GM18499 (cell line): ENCODE data around the gene CEP164.
"Not testable (repeated sequence)": the region's sequence is repeated elsewhere in the genome, so short reads cannot be mapped to it uniquely, and the experiment has no call there.

Source experiments
- ATAC-seq: cut with Tn5 transposase; IDR thresholded peaks from one replicate; pipeline ENCODE4 v1.9.1; 2021; ENCODE audit warnings: moderate number of reproducible peaks; ENCODE audit not compliant: insufficient read depth, unreplicated experiment

CEP164 gene

GRCh38 chr11:117303646-117304315, 23.9 kb upstream of the CEP164 start:
- no peak for ATAC-seq

GRCh38 chr11:117305145-117305544, 22.5 kb upstream of the CEP164 start:
- ATAC-seq: no peak

- ATAC-seq: no peak
These were observed 18.3 kb upstream of the CEP164 start for GRCh38 chr11:117309310-117309709.

- no peak for ATAC-seq
These were observed 14.6 kb upstream of the CEP164 start for GRCh38 chr11:117313091-117313490.

GRCh38 chr11:117313828-117314768, 13.6 kb upstream of the CEP164 start:
- ATAC-seq: no peak

GRCh38 chr11:117314840-117315239, 12.8 kb upstream of the CEP164 start:
- ATAC-seq: no peak

GRCh38 chr11:117315285-117316196, 12.1 kb upstream of the CEP164 start:
- no peak for ATAC-seq

GRCh38 chr11:117316197-117316961, 11.3 kb upstream of the CEP164 start, which contains the start of gene BACE1:
BACE1 (minus strand) TSS chr11:117316256; CDS start chr11:117315795, 461 bp downstream.
- ATAC-seq: no peak

GRCh38 chr11:117318738-117319137, 8.9 kb upstream of the CEP164 start:
- no peak for ATAC-seq

- ATAC-seq: no peak
These were observed 8.3 kb upstream of the CEP164 start for GRCh38 chr11:117319214-117319840.

GRCh38 chr11:117327255-117327566, 443 bp upstream of the CEP164 start:
- ATAC-seq: not testable (repeated sequence)

- no peak for ATAC-seq
These were observed 839 bp downstream of the CEP164 start for GRCh38 chr11:117328375-117329010.

GRCh38 chr11:117332843-117333242, 5.2 kb downstream of the CEP164 start:
- no peak for ATAC-seq

GRCh38 chr11:117333917-117334316, 6.3 kb downstream of the CEP164 start:
- ATAC-seq: no peak

- no peak for ATAC-seq
These were observed 7.2 kb downstream of the CEP164 start for GRCh38 chr11:117334896-117335295.

- ATAC-seq: no peak
These were observed 7.7 kb downstream of the CEP164 start for GRCh38 chr11:117335399-117335798.

GRCh38 chr11:117337076-117337475, 9.4 kb downstream of the CEP164 start:
- ATAC-seq: no peak

- ATAC-seq: no peak
These were observed 17.4 kb downstream of the CEP164 start for GRCh38 chr11:117345039-117345438.

- ATAC-seq: no peak
These were observed 26.9 kb downstream of the CEP164 start for GRCh38 chr11:117354550-117354949.
